ENCODE results near the gene YEATS4.
"Not testable (repeated sequence)": the region's sequence is repeated elsewhere in the genome, so short reads cannot be mapped to it uniquely, and the experiment has no call there.

Gene YEATS4

GRCh38 chr12:69359531-69360347 is at the start of gene YEATS4:
YEATS4 (plus strand) TSS chr12:69359743; CDS start chr12:69359973, 230 bp downstream.
- DNase-seq (ENCODE audit: low read depth in 2 of 2): peak; percentile 61 to 79

DNA sequence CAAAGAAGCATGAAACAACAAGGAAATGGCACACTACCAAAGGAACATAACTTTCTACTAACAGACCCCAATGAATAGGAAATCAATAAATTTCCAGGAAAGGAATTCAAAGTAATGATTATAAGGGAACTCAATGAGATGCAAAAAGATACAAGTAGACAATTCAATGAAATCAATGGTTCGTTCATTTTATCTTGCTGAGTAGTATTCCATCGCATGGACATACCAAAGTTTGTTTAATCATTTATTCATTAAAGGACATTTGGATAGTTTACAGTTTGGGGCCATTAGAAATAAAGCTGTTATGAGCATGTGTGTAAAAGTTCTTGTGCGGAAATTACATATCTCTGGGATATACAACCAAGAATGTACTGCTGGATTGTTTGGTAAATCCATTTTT is 46.3 kb upstream of the YEATS4 start:
- DNase-seq (ENCODE audit: low read depth in 2 of 2): no peak

GRCh38 chr12:69316784-69317183 is 42.8 kb upstream of the YEATS4 start:
- DNase-seq (ENCODE audit: low read depth in 2 of 2): not testable (repeated sequence)

DNA sequence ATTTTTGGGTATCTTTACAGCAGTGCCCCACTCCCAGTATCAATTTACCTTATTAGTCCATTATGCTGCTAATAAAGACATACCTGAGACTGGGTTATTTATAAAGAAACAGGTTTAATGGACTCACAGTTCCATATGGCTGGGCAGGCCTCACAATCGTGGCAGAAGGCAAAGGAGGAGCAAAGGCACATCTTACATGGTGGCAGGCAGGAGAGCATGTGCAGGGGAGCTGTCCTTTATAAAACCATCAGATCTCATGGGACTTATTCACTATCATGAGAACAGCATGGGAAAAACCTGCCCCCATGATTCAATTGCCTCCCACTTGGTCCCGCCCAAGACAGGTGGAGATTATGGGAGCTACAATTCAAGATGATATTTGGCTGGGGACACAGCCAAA is 42.3 kb upstream of the YEATS4 start:
- not testable (repeated sequence) for DNase-seq (ENCODE audit: low read depth in 2 of 2)

DNA sequence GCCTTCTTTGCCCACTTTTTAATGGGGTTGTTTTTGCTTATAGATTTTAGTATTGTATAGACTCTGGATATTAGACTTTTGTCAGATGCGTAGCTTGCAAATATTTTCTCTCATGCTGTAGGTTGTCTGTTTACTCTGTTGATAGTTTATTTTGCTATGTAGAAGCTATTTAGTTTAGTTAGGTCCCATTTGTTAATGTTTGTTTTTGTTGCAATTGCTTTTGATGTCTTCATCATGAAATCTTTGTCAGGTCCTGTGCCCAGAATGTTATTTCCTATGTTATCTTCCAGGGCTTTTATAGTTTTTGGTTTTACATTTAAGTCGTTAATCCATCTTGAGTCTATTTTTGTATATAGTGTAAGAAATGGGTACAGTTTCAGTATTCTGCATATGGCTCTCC is 41.3 kb upstream of the YEATS4 start:
- no peak for DNase-seq (ENCODE audit: low read depth in 2 of 2)

- no peak for DNase-seq (ENCODE audit: low read depth in 2 of 2)
Measured at GRCh38 chr12:69321351-69321750, 38.2 kb upstream of the YEATS4 start.

- DNase-seq (ENCODE audit: low read depth in 2 of 2): no peak
Measured at GRCh38 chr12:69324797-69325466, 34.6 kb upstream of the YEATS4 start.

DNA sequence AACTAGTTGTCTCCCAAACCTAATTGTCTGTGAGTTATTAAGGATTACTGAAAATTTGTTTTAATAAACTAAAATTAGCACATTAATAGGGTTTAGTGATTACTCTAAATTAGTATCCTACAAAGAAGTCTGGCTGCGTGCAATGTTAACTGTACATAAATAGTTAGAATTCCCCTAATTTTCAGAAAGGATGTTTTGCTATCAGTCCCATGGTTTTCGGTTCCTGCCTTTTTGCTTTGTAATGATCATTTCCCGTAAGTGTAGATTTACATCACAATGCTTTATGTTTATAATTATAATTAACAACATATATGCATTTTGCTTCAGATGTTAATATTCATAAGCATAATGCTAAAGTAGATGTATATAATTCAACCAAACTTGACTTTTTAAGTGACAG is 31.1 kb upstream of the YEATS4 start:
- no peak for DNase-seq (ENCODE audit: low read depth in 2 of 2)

- no peak for DNase-seq (ENCODE audit: low read depth in 2 of 2)
Measured at GRCh38 chr12:69329669-69330428, 29.7 kb upstream of the YEATS4 start.

GRCh38 chr12:69330475-69331473 is 28.8 kb upstream of the YEATS4 start:
- peak; percentile 19 to 21 for DNase-seq (ENCODE audit: low read depth in 2 of 2)

- no peak for DNase-seq (ENCODE audit: low read depth in 2 of 2)
Measured at GRCh38 chr12:69331519-69331908, 28.0 kb upstream of the YEATS4 start.

- no peak for DNase-seq (ENCODE audit: low read depth in 2 of 2)
Measured at GRCh38 chr12:69331909-69332684, 27.4 kb upstream of the YEATS4 start.

DNA sequence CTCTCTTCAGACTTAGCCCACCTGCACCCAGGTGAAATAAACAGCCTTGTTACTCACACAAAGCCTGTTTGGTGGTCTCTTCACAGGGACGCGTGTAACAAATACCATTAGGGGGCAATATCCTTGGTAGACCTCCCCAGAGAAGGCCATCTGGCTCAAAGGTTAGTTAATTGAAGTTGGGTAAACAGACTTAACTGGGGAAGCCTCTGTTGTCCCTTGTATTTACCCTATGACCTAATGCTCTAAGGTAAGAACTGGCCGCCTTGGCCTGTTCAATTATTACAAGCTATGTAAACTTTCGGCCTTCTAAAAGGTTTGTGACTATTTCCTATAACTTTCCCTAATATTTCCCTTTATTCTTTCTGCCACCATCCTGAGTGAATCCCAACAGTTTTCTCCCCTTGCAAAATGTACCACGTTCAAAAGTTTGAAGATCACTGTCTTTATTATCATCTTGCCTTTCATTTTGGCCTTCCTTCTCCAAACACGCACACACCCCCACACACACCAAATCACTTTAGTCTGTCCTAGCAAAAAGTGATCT is 26.7 kb upstream of the YEATS4 start:
- no peak for DNase-seq (ENCODE audit: low read depth in 2 of 2)

DNA sequence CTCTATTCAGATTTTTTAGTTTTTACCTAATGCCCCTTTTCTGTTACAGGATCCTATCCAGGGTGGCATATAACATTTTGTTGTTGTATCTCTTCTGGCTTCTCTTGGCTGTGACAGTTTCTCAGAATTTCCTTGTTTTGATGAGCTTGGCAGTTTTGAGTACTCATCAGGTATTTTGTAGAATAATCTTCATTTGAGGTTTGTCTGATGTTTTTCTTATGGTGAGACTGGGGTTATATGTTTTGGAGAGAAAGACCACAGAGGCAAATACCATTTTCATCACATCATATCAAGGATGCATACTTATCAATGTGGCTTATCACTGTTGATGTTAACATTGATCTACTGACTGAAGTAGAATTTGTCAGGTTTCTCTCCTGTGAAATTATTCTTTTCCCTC is 25.4 kb upstream of the YEATS4 start:
- no peak for DNase-seq (ENCODE audit: low read depth in 2 of 2)

GRCh38 chr12:69337311-69338090 is 22.0 kb upstream of the YEATS4 start:
- DNase-seq (ENCODE audit: low read depth in 2 of 2): no peak

DNA sequence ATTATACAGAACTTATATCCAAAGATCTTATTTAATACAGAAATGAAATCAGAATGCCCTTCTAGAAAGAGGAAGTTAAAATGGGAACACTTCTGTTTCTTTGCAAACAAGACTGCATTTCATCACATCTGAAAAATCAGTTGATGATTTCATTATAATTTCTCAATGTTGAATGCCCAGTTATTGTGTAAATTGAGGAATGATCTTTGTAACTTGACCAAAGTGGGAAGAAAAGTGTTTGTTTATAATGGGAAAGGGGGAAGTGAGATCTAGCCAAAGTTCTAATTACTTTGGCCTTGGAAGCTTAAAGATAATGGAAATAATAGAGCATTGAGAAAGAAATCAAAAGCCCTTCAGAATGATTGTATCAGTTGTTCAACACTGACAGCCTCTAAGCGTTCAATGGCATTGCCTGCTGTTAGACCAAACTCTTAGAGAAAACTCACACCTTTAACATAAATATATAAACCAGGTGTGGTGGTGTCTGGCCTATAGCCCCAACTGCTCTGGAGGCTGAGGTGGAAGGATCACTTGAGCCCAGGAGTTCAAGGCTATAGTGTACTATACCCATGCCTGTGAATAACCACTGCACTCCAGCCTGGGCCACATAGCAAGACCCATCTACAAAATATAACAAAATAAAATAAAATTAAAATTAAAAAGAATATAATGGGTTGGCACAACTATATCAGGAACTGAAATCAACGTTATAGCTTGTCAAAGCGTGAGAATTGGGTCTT is 21.3 kb upstream of the YEATS4 start:
- DNase-seq (ENCODE audit: low read depth in 2 of 2): no peak

DNA sequence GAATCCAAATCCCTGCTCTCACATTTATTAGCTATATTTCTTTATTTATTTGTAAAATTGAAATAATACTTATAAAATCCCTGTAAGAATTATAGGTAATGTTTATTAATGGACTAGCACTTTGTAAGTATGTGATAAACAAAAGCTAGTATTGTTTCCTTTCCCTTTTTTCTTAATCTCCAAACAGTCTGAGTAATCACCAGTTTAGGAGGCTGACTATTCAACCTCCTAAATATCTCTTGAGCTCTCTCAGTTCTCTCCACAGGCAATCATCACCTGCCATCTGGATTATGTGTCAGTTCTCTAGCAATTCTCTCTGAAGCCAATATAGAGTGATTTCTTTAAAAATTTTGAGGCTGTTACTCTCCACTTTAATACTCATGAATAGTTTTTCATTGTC is 20.6 kb upstream of the YEATS4 start:
- no peak for DNase-seq (ENCODE audit: low read depth in 2 of 2)

DNA sequence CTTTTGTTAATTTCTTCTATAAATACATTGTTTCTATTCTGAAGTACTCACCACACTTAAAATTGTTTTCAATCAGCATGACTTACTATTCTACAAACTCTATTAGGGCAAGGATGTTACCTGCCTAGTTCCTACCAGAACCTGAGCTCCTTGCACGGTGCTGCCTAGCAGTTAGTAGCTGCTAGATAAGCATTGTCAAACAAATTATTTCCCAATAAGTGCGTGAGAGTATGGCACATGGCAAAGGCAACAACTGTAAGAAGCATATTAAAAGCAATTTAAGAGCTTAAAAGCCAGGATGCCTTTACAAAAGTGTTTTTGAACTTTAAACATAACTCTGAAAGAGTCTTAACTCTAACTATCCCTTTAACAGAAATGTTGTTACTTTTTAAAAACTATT is 19.5 kb upstream of the YEATS4 start:
- DNase-seq (ENCODE audit: low read depth in 2 of 2): no peak

DNA sequence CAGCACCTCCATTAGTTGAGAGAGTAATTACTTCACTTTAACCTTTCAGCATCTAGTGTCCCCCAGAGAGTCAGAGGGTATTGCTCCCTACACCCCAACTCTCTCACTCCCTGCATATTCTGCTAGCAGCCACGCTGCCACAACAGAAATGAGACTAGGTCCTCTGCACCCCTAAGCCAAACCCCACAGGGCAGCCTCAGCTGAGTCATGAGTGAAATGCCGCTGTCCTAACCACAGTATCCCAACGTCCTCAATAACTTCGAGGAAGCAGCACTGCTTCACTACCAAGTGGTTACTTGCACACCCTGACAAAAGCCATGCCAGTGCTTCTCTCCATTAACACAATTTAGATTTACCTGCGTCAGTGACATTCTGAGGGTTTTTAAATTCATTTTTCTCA is 18.2 kb upstream of the YEATS4 start:
- DNase-seq (ENCODE audit: low read depth in 2 of 2): no peak

All from stimulated activated CD8-positive, alpha-beta memory T cell treated with anti-CD3 and anti-CD28 coated beads, Interleukin-7, amount 100 ng/mL, for 4 hours (primary cell).